ENCODE data around the gene COBL. TPM values are rescaled to one million over a fixed set of nuclear protein-coding genes. Genes with fewer than 3 reads are reported as not detected.

Gene COBL
- total RNA-seq, 8 experiments from 2014 or later: 0.23 to 54.8 (median 4.3) TPM

DNA sequence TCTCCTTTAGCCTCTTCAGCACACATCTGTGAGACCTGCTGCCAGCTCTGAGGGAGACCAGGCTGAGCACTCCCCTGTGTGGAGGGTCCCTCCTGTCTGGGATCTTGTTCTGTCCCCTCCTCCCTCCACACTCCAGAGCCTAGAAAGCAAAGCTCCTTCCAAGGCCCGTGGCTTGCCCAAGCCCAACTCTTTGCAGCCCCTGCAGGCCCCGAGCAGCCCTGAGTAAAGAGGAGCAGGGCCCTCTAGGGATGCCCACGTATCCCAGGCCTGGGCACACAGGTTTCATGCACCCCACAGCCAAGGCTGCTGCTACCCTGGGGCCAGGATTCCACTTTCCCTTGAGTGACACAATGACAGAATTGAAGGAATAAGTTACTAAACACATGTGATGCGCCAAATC is 24.0 kb downstream of the COBL start:
- no peak overlapping the region for H3K27ac ChIP-seq
- in situ Hi-C loops (cut with MboI; ENCODE audit: low pct_unique_long_range_greater_than_20kb in 2 of 9, low sequenced_read_pairs in 9 of 9, unreplicated experiment in 9 of 9): no loop called here
- H3K4me1 ChIP-seq (replicated peaks in 1 of 2): peaks cover 0 to 10% of the 10 kb centered on the region in 2 donors
- H3K4me3 ChIP-seq: no peak overlapping the region
- 0 to 100% (median 79%) methylated on average over 1 to 2 of the region's 4 CpGs; no CpG with 5 or more reads in 5 of the 10 experiments for WGBS, 10 experiments
- ATAC-seq (replicated peaks in 6 of 8): no peak

GRCh38 chr7:51290702-51291540 is 25.7 kb downstream of the COBL start:
- Histone ChIP-seq H3K27ac (no peak overlapping the region), H3K4me3 (no peak overlapping the region), H3K4me1 (replicated peaks in 1 of 2) (peaks cover 0 to 10% of the 10 kb centered on the region in 2 donors)
- ATAC-seq (replicated peaks in 6 of 8): no peak
- WGBS, 10 experiments: 20 to 100% (median 85%) methylated on average over 1 to 5 of the region's 10 CpGs; no CpG with 5 or more reads in 4 of the 10 experiments
- in situ Hi-C loops (cut with MboI; ENCODE audit: low pct_unique_long_range_greater_than_20kb in 2 of 9, low sequenced_read_pairs in 9 of 9, unreplicated experiment in 9 of 9): no loop called here

DNA sequence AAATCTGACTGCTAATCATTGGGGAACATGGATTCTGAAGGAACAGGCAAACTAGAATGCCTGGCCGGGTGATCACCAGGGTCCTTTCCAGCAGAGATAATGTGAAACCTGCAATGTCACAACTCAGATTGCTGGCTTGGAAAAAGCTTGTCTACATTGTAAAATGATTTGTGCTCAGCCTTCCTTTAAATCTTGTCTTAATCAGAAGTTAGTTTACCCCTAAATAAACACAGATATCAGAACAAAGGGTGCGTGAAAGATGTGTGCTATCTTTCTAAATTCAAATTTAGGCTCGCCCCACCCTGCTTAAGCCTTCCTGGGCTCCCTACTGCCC is 26.3 kb downstream of the COBL start:
- H3K4me1 ChIP-seq (replicated peaks in 1 of 2): peaks cover 0 to 10% of the 10 kb centered on the region in 2 donors
- no peak overlapping the region for H3K4me3 ChIP-seq
- in situ Hi-C loops (cut with MboI; ENCODE audit: low pct_unique_long_range_greater_than_20kb in 2 of 9, low sequenced_read_pairs in 9 of 9, unreplicated experiment in 9 of 9): no loop called here
- no peak for ATAC-seq (replicated peaks in 6 of 8)
- H3K27ac ChIP-seq: no peak overlapping the region
- WGBS, 10 experiments: 0 to 100% (median 45%) methylated on average over 1 to 3 of the region's 3 CpGs; no CpG with 5 or more reads in 3 of the 10 experiments

DNA sequence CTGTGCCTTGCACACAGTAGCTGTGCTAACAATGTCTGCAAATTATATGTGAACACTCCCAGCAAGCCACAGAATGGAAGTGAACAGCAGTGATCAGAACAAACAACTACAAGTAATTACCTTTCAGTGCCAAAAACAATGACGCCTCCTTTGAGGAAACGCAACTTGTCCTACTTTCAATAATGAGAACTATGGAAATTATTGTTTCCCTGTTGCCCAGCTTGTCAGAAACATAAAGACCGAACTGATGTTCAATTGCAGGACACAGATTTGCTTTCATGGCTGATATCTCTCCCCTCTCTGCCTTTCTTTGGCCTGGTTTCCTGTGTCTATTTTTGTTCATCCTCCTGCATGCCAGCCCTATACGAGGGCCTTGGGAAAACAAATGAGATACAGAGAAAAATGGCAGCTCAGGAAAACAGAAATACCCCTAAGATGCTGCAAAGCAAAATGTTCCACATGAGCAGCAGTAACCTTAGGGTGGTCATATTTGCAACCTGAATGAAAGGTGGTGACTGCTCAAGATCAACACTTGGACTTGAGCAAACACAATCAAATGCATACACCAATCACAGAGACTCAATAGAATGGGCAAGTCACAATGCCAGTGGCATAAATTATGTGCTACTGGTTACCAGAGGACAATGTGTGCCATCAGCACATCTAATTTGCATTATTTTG is 26.8 kb downstream of the COBL start:
- Histone ChIP-seq H3K27ac (no peak overlapping the region), H3K4me1 (replicated peaks in 1 of 2) (peaks cover 0 to 10% of the 10 kb centered on the region in 2 donors), H3K4me3 (no peak overlapping the region)
- in situ Hi-C loops (cut with MboI; ENCODE audit: low pct_unique_long_range_greater_than_20kb in 2 of 9, low sequenced_read_pairs in 9 of 9, unreplicated experiment in 9 of 9): no loop called here
- ATAC-seq (replicated peaks in 6 of 8): peak in 2 of 8 experiments; percentile 13 to 57
- WGBS, 10 experiments: 13 to 90% (median 80%) methylated on average over 1 to 4 of the region's 4 CpGs; no CpG with 5 or more reads in 1 of the 10 experiments

GRCh38 chr7:51288896-51289622 is 27.6 kb downstream of the COBL start:
- peak in 4 of 8 experiments; percentile 10 to 77 (median 55) for ATAC-seq (replicated peaks in 6 of 8)
- Histone ChIP-seq H3K4me3 (no peak overlapping the region), H3K27ac (no peak overlapping the region), H3K4me1 (replicated peaks in 1 of 2) (peaks cover 0 to 10% of the 10 kb centered on the region in 2 donors)
- 0 to 86% (median 50%) methylated on average over 1 to 6 of the region's 7 CpGs; no CpG with 5 or more reads in 1 of the 10 experiments for WGBS, 10 experiments
- in situ Hi-C loops (cut with MboI; ENCODE audit: low pct_unique_long_range_greater_than_20kb in 2 of 9, low sequenced_read_pairs in 9 of 9, unreplicated experiment in 9 of 9): no loop called here

DNA sequence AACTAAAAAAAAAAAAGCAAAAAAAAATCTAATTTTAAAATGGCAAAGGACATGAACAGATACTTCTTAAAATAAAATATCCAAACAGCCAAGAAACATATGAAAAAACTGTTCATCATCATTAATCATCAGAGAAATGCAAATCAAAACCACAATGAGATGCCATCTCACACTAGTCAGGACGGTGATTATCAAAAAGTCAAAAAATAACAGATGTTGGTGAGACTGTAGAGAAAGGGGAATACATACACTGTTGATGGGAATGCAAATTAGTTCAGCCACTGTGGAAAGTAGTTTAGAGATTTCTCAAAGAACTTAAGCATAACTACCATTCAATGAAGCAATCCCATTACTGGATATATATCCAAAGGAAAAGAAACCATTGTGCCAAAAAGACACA is 30.2 kb downstream of the COBL start:
- 0 to 93% (median 20%) methylated on average over 1 of the region's 1 CpG; no CpG with 5 or more reads in 3 of the 10 experiments for WGBS, 10 experiments
- in situ Hi-C loops (cut with MboI; ENCODE audit: low pct_unique_long_range_greater_than_20kb in 2 of 9, low sequenced_read_pairs in 9 of 9, unreplicated experiment in 9 of 9): no loop called here
- peak in 2 of 8 experiments; percentile 37 to 55 for ATAC-seq (replicated peaks in 6 of 8)

DNA sequence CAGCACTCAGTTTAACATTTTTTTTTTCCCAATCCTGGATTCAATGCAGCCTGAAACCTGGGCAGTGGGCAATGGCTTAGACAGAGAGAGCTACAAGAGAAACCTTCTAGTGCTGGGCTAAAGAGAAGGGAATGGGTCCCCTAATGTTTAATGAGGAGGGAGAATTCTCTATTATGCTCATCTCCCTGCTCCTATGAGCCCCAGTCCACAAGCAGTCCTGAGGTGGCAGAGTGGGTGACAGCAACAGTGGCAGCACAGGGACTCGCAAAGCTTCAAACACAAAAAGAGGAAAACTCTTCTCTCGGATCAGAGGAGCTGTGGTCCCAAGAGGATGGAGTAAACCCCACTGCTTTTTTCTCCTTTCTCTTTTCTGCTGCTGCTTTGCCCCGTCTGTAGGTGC is 36.5 kb downstream of the COBL start:
- in situ Hi-C loops (cut with MboI; ENCODE audit: low pct_unique_long_range_greater_than_20kb in 2 of 9, low sequenced_read_pairs in 9 of 9, unreplicated experiment in 9 of 9): no loop called here
- Histone ChIP-seq H3K27ac (no peak overlapping the region), H3K4me1 (replicated peaks in 1 of 2) (peaks cover 2 to 12% of the 10 kb centered on the region in 2 donors), H3K4me3 (no peak overlapping the region)
- WGBS, 10 experiments: 0 to 100% (median 87%) methylated on average over 1 to 3 of the region's 3 CpGs; no CpG with 5 or more reads in 4 of the 10 experiments
- ATAC-seq (replicated peaks in 6 of 8): no peak

More for the DNA sequence above, 30.2 kb downstream of the COBL start:
- H3K4me3 ChIP-seq: no peak overlapping the region
- H3K27ac ChIP-seq: no peak overlapping the region
- peaks cover 0 to 10% of the 10 kb centered on the region in 2 donors for H3K4me1 ChIP-seq (replicated peaks in 1 of 2)

GRCh38 chr7:51279391-51280023 is 37.1 kb downstream of the COBL start:
- ATAC-seq (replicated peaks in 6 of 8): peak in 1 of 8 experiments; percentile 8
- Histone ChIP-seq H3K4me3 (no peak overlapping the region), H3K4me1 (replicated peaks in 1 of 2) (peaks cover 2 to 12% of the 10 kb centered on the region in 2 donors), H3K27ac (no peak overlapping the region)
- 28 to 86% (median 58%) methylated on average over 1 to 6 of the region's 6 CpGs; no CpG with 5 or more reads in 2 of the 10 experiments for WGBS, 10 experiments
- in situ Hi-C loops (cut with MboI; ENCODE audit: low pct_unique_long_range_greater_than_20kb in 2 of 9, low sequenced_read_pairs in 9 of 9, unreplicated experiment in 9 of 9): no loop called here

DNA sequence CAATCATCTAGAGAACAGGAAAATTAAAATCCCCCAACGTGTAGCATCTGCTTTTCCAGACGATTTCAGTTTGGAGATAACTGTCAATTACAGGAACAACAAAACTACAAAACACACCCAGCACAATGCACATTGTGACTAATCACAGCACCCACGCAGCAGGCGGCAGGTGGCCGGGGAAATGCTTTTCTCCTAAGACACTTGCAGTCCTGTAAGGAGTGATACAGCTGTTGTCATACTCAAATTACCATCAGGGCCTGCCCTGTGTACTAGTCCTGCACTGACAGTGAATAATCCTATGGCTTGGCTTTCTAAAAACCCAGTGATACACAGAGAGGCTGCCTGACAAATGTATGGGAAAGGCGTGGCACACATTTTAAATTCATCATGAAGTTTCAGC is 37.8 kb downstream of the COBL start:
- 0 to 88% (median 21%) methylated on average over 1 to 5 of the region's 6 CpGs; no CpG with 5 or more reads in 3 of the 10 experiments for WGBS, 10 experiments
- H3K4me1 ChIP-seq (replicated peaks in 1 of 2): peaks cover 2 to 12% of the 10 kb centered on the region in 2 donors
- no peak overlapping the region for H3K4me3 ChIP-seq
- in situ Hi-C loops (cut with MboI; ENCODE audit: low pct_unique_long_range_greater_than_20kb in 2 of 9, low sequenced_read_pairs in 9 of 9, unreplicated experiment in 9 of 9): no loop called here
- ATAC-seq (replicated peaks in 6 of 8): peak in 6 of 8 experiments; percentile 27 to 81 (median 51)
- H3K27ac ChIP-seq: no peak overlapping the region

DNA sequence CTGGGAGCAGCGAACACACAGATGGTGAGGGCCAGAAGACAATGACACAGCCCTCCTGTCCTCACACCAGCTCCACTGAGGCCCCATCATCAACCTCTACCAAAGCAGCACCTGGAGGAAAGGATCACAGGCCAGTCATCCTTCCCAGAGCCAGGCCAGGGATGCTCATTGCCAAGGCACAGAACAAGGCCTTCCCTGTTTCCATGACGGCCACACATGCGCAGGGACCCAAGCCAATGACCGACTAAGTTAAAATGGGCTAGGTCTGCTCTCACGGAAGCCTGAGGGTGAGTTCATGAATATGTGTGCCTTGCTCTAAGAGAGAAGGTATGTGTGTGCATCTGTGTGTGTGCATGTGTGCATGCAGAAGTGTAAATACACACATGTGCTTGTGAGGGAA is 39.6 kb downstream of the COBL start:
- peak in 2 of 8 experiments; percentile 13 to 62 for ATAC-seq (replicated peaks in 6 of 8)
- no peak overlapping the region for H3K4me3 ChIP-seq
- in situ Hi-C loops (cut with MboI; ENCODE audit: low pct_unique_long_range_greater_than_20kb in 2 of 9, low sequenced_read_pairs in 9 of 9, unreplicated experiment in 9 of 9): no loop called here
- no peak overlapping the region for H3K27ac ChIP-seq
- peaks cover 2 to 12% of the 10 kb centered on the region in 2 donors for H3K4me1 ChIP-seq (replicated peaks in 1 of 2)
- WGBS, 10 experiments: 50 to 100% (median 84%) methylated on average over 2 to 4 of the region's 5 CpGs; no CpG with 5 or more reads in 6 of the 10 experiments

GRCh38 chr7:51276091-51276605 is 40.5 kb downstream of the COBL start:
- ATAC-seq (replicated peaks in 6 of 8): peak in 2 of 8 experiments; percentile 8 to 17
- H3K4me3 ChIP-seq: no peak overlapping the region
- in situ Hi-C loops (cut with MboI; ENCODE audit: low pct_unique_long_range_greater_than_20kb in 2 of 9, low sequenced_read_pairs in 9 of 9, unreplicated experiment in 9 of 9): no loop called here
- 0 to 83% (median 60%) methylated on average over 1 to 7 of the region's 7 CpGs; no CpG with 5 or more reads in 3 of the 10 experiments for WGBS, 10 experiments
- H3K27ac ChIP-seq: no peak overlapping the region
- H3K4me1 ChIP-seq (replicated peaks in 1 of 2): peaks cover 2 to 12% of the 10 kb centered on the region in 2 donors

GRCh38 chr7:51275532-51275931 is 41.1 kb downstream of the COBL start:
- no peak overlapping the region for H3K27ac ChIP-seq
- 0 to 34% (median 14%) methylated on average over 1 to 6 of the region's 9 CpGs; no CpG with 5 or more reads in 6 of the 10 experiments for WGBS, 10 experiments
- ATAC-seq (replicated peaks in 6 of 8): peak in 5 of 8 experiments; percentile 44 to 72 (median 58)
- H3K4me3 ChIP-seq: no peak overlapping the region
- in situ Hi-C loops (cut with MboI; ENCODE audit: low pct_unique_long_range_greater_than_20kb in 2 of 9, low sequenced_read_pairs in 9 of 9, unreplicated experiment in 9 of 9): no loop called here
- H3K4me1 ChIP-seq (replicated peaks in 1 of 2): peaks cover 2 to 12% of the 10 kb centered on the region in 2 donors

Data from motor neuron (in vitro differentiated cells).